T1000 (cell line): ENCODE measurements around the gene AMN.

Experiments used
- DNase-seq: peaks from one replicate; lab custom pipeline; 2025; ENCODE audit warnings: mixed read lengths; lab: John Stamatoyannopoulos, UW

The AMN gene

DNA sequence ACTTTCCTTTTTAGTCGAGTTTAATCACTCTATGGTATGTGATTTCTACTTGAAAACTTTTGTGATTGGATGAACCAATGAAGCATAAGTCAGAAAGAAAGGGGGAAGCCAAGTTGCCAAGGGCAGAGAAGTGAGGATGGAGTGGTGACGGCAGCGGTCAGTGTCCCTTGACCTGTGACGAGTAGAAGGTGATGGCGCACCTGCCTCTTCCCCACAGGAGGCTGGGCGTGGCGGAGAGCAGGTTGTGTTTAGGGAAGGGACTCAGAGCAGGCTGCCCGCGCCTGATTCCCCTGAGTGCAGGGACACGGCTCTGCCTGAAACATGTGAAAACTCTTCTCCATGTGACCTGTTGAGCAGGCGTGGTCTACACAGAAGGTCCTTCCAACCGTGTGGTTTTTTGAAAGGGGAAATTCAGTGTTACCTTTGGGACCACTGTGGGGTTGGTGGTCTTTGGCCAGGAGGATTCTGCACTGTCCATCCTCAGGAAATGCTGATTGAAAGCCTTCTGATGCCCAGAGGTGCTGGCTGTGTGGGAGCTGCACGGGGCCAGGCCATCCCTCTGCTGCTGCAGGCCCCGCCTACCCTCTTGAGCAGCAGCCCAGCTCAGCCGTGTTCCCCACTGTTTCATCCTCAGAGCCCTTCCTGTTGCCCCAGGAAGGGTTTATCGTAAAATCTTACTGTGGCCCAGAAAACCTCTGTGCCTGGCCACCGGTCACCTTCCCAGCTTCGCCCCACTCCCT is 23.5 kb upstream of the AMN start:
- no peak for DNase-seq

GRCh38 chr14:102899516-102899900 is 23.0 kb upstream of the AMN start:
- no peak for DNase-seq

DNA sequence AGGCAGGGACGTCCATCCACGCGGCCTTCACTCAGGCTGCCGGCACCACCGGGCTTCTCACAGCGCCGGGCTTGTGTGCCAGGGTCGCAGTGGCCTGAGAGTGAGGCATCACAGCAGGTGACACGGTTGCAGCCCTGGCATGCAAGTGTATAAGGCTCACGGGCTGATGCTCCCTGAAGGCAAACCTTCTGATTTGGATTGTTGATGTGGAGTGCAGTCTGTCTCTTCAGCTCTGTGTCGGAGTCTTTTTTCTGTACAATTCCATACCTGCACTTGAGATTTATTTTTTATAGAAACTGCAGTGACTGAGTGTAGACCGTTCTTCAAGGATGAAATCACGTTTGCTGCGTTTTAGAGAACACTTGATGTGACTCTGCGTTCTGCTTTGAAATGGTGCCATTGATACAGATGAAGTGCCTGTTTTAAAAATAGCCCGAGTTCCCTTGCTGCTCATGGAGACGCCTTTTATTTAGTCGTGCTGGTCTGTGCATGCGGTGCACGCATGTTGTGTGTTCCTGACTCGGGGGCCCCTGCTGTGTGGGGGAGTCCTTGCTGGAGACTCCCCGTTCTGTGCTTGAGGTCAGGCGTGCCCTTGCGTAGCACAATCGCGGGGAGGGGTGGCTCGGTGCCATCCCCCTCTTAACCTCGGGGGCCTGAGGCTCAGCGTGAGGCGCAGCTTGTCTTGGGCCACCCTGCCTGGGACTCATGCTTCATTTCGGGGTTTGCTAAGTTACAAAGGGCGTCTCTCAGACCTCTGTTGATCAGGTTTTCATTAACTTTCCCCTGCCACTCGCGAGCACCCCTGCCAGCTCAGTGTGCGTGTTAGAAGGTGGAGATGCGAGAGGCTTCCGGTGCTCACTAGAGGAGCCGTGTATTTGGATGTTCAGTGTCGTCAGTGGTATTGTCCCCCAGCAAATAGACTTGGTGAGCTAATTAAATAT is 21.6 kb upstream of the AMN start:
- DNase-seq = no peak

GRCh38 chr14:102901633-102902032 is 20.8 kb upstream of the AMN start:
- no peak for DNase-seq

- no peak for DNase-seq
Measured at GRCh38 chr14:102902086-102902485, 20.4 kb upstream of the AMN start.

GRCh38 chr14:102902523-102903247 is 19.8 kb upstream of the AMN start:
- no peak for DNase-seq

DNA sequence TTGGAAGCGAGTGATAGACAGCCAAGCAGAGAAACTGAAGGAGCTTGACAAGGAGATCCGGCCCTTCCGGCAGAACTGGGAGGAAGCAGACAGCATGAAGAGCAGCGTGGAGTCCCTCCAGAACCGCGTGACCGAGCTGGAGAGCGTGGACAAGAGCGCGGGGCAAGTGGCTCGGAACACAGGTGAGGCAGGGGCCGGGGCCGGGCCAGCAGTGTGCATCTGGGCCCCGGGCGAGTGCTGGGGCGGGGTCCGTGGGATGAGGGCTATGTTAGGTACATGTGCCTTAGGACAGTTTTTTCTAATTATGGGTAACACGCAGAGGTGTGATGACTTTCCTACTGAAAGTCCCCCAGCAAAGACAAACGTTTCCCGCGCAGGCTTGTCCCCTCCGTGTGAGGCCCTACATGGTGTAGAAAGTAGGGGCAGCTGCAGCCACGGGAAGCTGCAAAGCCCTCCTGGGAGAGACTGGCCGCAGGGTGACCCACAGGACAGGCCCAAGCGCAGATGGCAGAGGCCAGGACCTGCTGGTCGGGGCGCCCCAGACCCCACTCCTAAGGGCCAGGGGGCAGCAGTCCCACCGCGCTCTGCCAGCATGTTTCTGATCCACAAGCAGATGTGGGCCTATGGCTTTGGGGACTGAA is 19.1 kb upstream of the AMN start:
- no peak for DNase-seq

DNA sequence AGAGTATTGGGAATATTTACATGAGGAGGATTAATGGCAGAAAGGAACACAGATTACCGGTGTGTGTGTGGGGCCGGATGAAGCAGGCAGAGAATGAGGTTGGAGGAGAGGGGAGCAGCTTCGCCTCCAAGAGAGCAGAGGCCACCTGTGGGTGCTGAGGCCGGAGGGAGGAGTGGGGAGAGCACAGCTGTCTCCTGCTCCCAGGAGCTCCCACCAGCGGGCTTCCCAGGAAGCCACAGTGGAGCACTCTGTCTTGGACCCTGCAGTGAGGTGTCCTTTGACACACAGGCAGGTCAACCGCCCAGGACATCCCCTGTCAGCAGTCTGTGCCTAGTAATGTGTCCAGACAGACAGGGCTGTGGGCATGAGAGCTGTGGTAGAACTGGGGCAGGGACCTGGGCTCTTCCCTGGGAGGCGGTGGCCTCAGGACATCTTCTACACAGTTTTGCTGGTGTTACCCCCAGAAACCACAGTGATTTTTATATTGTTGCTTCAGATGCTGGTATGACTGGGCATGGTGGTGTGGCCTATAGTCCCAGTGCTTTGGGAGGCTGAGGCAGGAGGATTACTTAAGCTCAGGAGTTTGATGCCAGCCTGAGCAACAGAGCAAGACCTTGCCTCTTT is 18.5 kb upstream of the AMN start:
- DNase-seq = no peak

GRCh38 chr14:102905116-102906108 is 17.1 kb upstream of the AMN start:
- DNase-seq = no peak

GRCh38 chr14:102906616-102907302 is 15.7 kb upstream of the AMN start:
- DNase-seq = no peak

DNA sequence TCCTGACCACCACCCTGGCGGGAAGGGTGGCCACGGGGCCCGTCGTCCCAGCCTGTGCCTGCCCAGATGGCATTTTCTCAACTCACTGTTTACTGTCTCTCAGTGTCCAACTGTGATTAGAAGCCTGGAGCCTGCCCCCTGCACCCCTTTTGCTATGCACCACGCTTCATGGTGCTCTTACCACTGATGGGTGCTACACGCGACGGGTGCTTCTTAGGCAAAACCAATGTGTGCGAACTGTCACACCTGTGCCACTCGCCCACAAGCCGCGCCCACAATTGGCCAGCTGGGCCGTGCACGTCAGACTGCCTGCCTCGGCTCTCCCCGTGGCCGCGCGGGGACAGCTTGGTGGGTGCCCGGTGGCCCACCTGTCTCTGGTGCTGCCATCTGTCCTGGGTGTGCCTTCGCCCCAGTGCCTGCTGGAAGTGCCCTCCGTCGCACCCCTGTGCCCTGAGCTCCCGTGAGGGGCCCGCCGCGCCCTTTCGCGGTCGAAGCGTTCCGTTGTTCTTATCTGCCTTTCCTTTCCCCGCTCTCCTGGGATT is 15.1 kb upstream of the AMN start:
- no peak for DNase-seq

- no peak for DNase-seq
Measured at GRCh38 chr14:102907980-102908730, 14.3 kb upstream of the AMN start.

DNA sequence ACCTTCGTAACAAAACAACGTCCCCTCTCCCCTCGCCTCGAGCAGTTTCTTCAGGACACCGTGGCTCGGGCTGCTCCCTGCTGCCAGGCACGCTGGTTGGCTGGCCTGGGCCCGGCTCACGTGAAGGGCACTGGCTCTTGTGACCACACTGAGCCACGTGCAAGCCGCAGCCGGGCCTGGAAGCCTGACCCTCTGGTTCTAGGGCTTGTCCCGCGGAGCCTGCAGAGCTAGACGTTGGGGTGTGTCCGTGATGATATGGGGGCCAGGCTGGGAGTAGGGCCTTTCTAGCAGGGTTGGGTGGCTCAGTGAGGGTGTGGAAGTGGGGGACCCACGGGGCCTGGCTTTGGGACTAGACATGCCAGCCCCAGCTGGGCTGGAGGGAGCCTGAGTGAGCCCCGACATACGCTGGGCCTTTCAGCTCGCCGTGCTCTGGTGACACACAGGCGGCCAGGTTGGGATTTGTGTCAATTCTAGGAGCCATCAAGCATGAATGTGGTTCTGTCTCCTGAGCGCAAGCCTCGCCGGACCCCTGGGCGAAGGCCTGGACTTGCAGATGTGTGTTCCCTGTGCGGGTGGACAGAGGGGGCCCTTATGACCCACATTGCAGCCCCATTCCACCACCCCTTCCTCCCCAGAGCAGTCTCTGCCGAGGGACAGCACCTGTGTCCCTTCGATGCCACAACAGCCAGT is 13.6 kb upstream of the AMN start:
- DNase-seq = no peak

GRCh38 chr14:102909462-102909861 is 13.0 kb upstream of the AMN start:
- DNase-seq = no peak

DNA sequence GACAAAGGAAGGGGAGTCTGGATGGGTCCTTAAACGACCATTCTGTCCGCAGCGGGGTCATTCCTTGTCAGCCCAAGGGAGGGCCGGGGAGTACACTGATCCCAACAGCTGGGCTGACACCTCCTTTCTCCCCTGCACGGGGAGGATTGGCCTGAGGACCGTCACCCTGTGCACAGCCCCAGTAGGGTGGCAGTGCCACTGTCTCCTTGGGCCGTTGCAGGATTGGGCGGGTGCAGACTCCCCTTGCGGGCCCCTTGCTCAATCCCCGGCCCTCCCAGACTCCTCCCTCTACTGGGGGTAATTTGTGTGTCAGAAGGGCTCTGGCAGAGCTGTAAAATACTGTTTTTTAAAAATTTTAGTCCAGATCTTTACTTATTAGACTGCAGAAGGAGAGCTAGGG is 12.6 kb upstream of the AMN start:
- no peak for DNase-seq

DNA sequence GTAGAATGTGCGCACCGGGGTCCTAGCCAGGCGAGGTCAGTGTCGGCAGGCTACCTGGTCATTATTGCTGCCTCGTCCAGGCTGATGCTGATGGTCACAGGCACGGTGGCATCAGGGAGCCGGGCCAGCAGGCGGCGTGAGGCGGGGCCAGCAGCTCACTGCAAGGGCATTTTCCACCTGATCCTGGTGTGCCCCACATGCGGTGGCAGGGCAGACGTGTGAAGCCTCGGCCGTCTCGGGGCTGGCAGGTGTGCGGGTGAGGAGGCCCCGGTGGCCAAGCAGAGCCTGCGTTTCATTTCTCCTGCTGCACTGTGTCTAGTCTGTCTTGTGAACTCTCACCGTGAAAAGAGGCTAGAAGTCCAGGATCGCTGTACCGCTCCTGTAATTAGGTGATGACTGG is 12.0 kb upstream of the AMN start:
- no peak for DNase-seq

- no peak for DNase-seq
Measured at GRCh38 chr14:102911541-102911951, 10.9 kb upstream of the AMN start.
